HG02759 (cell line): ENCODE data around the gene STK10.
"Not testable (repeated sequence)": the region's sequence is repeated elsewhere in the genome, so short reads cannot be mapped to it uniquely, and the experiment has no call there.

Experiments
- ATAC-seq: cut with Tn5 transposase; IDR thresholded peaks from one replicate; pipeline ENCODE4 v1.9.1; 2021; ENCODE audit warnings: mild to moderate bottlenecking, moderate library complexity; ENCODE audit not compliant: unreplicated experiment

The STK10 gene

DNA sequence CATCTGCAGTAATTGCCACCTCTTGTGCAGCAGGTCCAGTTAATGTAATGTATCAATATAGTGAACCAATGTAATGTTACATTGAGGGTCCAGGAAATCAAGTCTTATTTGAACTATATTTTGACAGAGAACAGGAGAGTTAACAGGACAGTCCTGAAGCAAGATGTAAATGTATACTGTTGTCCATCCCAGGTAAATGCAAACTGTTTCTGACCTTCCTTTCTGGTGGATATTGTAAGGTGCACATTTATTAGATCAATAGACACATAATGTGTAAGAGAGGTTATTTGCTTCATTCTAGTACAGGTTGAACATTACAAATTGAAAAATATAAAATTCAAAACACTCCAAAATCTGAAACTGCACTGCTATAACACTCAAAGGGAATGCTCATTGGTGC lies 158.1 kb downstream of the STK10 start:
- no peak for ATAC-seq

- ATAC-seq = no peak
These were observed 159.9 kb downstream of the STK10 start for GRCh38 chr5:172028167-172028566.

- not testable (repeated sequence) for ATAC-seq
These were observed 167.8 kb downstream of the STK10 start for GRCh38 chr5:172020110-172020786.

GRCh38 chr5:172015346-172015745 lies 172.7 kb downstream of the STK10 start:
- ATAC-seq = no peak

GRCh38 chr5:172010278-172010677 lies 177.7 kb downstream of the STK10 start:
- ATAC-seq = no peak

DNA sequence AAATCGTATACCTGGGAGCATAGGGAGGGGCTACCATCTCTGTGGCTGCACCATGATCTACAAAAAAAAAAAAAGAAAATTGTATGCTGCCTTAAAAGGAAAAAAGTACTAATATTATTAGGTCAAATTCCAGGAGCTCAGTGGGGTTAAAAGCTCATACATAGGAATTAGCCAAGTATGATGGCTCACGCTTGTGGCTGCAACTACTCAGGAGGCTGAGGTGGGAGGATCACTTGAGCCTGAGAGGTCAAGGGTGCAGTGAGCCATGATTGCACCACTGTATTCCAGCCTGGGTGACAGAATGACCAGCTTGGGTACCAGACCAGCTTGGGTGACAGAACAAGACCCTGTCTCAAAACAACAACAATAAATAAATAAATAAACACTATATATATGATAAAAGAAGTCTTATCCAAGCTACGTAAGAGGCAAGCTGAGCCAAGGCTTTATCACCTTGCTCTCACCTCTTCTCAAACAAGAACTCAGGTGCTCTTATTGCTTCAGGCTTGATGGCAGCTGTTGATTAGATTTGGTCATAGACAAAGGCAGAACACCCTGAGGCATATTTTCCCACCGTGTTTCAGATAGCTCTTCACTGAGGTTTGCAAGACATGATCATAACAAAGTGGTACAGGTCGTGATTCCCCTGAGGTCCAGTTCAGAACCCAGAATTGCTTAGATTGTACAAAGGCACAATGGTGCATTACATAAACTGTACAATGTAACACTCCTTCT lies 178.3 kb downstream of the STK10 start:
- no peak for ATAC-seq

DNA sequence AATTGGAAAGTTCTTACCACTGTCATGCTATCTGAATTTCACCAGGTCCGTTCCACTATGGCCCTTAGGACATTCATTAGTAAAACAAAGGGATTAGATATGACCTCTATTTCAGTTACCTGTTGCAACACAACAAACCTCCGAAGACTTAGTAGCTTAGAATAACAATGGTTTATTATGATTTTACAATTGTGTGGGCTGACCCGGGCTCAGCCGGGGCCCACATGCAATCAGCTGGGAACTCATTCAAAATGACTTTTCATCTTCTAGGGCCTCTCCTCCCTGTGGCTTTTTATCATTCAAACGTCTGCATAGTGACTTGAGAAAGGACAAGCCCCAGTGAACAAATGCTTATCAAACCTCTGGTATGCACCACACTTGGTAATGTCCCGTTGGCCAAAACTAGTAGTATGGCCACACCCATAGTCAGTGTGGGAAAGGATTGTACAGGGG lies 179.3 kb downstream of the STK10 start:
- no peak for ATAC-seq

- no peak for ATAC-seq
These were observed 179.9 kb downstream of the STK10 start for GRCh38 chr5:172008111-172008455.

GRCh38 chr5:172007175-172008110 lies 180.6 kb downstream of the STK10 start:
- no peak for ATAC-seq

- ATAC-seq = peak; percentile 88
These were observed 181.5 kb downstream of the STK10 start, which contains the start of gene FBXW11 for GRCh38 chr5:172006321-172007174. FBXW11 (minus strand) TSS chr5:172006638; CDS start chr5:172006502, 136 bp downstream.

- ATAC-seq = peak; percentile 4
These were observed 182.2 kb downstream of the STK10 start for GRCh38 chr5:172005708-172006320.

GRCh38 chr5:172004824-172005237 lies 183.2 kb downstream of the STK10 start:
- no peak for ATAC-seq

DNA sequence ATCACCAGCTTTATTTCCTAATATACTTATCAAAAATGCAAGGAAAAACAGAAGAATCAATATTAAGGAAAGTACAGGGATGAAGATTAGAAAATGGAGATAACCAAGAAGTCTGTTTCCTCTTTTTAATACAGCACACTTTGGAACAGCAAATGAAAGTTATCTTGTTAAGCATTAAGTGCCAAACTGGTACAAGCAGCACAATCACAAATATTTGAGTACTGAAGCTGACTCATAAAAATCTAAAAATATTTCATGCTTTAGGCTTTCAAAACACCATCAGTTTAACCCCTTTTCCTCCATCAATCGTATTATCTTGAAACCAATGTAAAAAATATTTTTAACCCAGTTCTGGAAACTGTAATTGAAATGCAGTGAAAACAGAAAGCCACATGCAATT lies 184.3 kb downstream of the STK10 start:
- ATAC-seq = no peak

GRCh38 chr5:172002840-172003512 lies 185.0 kb downstream of the STK10 start:
- no peak for ATAC-seq

GRCh38 chr5:172002310-172002709 lies 185.7 kb downstream of the STK10 start:
- ATAC-seq = no peak

DNA sequence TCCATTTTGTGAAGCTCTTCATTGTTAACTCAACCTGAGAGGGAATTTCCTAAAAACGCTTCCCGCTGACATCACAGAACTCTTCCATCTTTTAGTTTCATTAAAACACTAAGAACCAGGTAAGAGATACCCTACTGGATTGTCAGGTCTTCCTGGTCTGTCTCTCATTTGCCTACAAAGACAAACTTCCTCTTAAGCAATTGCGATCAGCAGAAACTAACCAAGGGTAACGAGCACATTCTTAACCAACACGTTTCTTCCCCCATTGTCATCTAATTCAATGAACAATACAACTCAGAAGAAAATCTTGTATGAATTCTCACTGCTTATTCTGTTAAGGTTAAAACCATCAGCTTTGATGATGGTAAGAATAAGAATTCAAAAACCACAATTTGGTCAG lies 188.1 kb downstream of the STK10 start:
- ATAC-seq = peak; percentile 68

- no peak for ATAC-seq
These were observed 188.9 kb downstream of the STK10 start for GRCh38 chr5:171999100-171999499.

- ATAC-seq = no peak
These were observed 191.0 kb downstream of the STK10 start for GRCh38 chr5:171997011-171997410.

DNA sequence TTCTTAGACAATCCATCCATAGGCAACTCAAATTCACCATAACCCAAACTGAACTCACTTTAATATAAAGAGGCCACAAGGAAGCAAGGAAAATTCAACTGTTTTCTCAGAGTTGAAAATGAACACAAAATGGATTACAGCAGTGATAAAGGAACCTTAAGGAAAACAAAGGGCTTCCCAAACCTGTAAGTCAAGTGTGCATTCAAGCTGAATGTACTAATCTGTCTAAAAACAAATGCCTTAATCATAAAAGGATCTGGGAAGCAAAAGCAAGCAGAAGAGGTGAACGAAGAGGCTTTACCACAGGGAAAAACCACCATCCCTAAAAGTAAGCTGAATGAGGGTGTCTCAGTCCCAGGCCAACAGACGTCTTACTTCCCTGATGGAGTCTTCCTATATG lies 195.2 kb downstream of the STK10 start:
- ATAC-seq = no peak
